Calu3 (cell line): ENCODE data around the gene PDZD8. TPM values are rescaled to one million over a fixed set of nuclear protein-coding genes. Genes with fewer than 3 reads are reported as not detected.

ENCODE experiments used
- BruUV-seq: library from RNA; stranded (reverse); fragments of 400-500 nt; replicated peaks from 2 replicates; lab custom pipeline; 2021; lab: Mats Ljungman, UMichigan
- CTCF ChIA-PET: fragments of 300-600 bp; sonication (Branson Sonifier 250); formaldehyde crosslinking; loops from one replicate; lab custom pipeline; 2022; ENCODE audit warnings: antibody characterized with exemption; lab: Charles Lee
- DNase-seq: peaks from one replicate; pipeline ENCODE4 v3.0.0; 2022
- H3K27ac Mint-ChIP-seq: one replicate; pipeline ENCODE4 v1.8.0; 2022; ENCODE audit warnings: mixed read lengths; ENCODE audit not compliant: unreplicated experiment
- H3K27me3 Mint-ChIP-seq: one replicate; pipeline ENCODE4 v1.8.0; 2022; ENCODE audit warnings: mixed read lengths; ENCODE audit not compliant: unreplicated experiment
- H3K36me3 Mint-ChIP-seq: one replicate; pipeline ENCODE4 v1.8.0; 2022; ENCODE audit warnings: mild to moderate bottlenecking, moderate library complexity, mixed read lengths; ENCODE audit not compliant: insufficient read depth, unreplicated experiment
- H3K4me1 Mint-ChIP-seq: one replicate; pipeline ENCODE4 v1.8.0; 2022; ENCODE audit warnings: mild to moderate bottlenecking, low read depth, mixed read lengths; ENCODE audit not compliant: unreplicated experiment
- H3K4me3 Mint-ChIP-seq: one replicate; pipeline ENCODE4 v1.8.0; 2022; ENCODE audit warnings: mild to moderate bottlenecking, low read depth, moderate library complexity, mixed read lengths; ENCODE audit not compliant: unreplicated experiment
- H3K9me3 Mint-ChIP-seq: one replicate; pipeline ENCODE4 v1.8.0; 2022; ENCODE audit warnings: low read depth, mixed read lengths; ENCODE audit not compliant: unreplicated experiment
- intact Hi-C: fragments of 100-400 bp; cut with micrococcal nuclease; formaldehyde crosslinking; loops from one replicate; pipeline ENCODE4 v1.10.0; 2022; ENCODE audit not compliant: unreplicated experiment
- total RNA-seq: library from RNA; stranded (reverse); gene quantifications from 2 replicates; pipeline ENCODE4 v1.2.3, GENCODE V29; 2022
- TF ChIP-seq, protein P1 (sequence below): fragments of 200-600 bp; IDR thresholded peaks from one replicate; pipeline ENCODE4 v1.8.0; 2022; ENCODE audit warnings: antibody characterized with exemption; ENCODE audit not compliant: unreplicated experiment

PDZD8 gene
- total RNA-seq, 1 experiment from 2014 or later: 45.0 TPM

DNA sequence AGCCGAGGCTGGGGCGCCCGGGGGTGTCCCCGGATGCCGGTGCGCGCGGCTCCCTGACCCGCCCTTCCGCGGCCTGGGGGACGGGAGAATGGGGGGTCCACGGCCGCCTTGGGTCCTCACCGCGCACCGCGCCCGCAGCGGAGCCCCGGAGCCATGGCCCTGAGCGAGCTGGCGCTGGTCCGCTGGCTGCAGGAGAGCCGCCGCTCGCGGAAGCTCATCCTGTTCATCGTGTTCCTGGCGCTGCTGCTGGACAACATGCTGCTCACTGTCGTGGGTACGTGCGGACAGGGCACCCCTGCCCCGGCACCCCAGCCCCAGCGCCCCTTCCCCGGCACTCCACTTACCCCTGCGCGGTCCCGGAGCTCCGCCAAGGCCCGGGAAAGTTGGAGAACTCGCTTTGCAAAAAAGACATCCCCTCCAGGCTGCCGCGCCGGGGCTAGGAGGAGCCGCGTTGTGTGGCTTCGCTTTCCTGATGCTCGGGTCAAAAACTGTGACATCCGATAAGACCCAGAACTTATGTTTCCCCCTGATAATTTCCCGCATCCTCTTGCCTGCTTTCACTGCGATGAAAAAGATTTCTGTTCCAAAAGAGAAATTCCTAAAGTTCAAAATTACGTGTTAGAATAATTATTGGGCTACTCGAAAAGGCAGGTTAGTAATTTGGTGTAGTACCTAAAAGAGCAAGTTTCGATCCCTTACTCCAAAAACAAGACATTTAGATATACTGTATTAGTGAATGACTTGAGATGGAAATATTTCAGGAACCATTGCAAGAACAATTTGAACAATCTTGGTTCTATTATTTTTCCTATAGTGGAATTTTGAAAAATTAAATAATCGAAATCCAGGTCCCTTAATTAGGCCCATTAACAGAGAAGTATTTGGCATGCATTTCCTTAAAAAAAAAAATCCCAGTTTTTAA is 133.4 kb downstream of the PDZD8 start:
- intact Hi-C loops: no loop called here
- H3K4me3 Mint-ChIP-seq: no peak overlapping the region
- H3K27ac Mint-ChIP-seq: no peak overlapping the region
- TF ChIP-seq, protein P1, sequence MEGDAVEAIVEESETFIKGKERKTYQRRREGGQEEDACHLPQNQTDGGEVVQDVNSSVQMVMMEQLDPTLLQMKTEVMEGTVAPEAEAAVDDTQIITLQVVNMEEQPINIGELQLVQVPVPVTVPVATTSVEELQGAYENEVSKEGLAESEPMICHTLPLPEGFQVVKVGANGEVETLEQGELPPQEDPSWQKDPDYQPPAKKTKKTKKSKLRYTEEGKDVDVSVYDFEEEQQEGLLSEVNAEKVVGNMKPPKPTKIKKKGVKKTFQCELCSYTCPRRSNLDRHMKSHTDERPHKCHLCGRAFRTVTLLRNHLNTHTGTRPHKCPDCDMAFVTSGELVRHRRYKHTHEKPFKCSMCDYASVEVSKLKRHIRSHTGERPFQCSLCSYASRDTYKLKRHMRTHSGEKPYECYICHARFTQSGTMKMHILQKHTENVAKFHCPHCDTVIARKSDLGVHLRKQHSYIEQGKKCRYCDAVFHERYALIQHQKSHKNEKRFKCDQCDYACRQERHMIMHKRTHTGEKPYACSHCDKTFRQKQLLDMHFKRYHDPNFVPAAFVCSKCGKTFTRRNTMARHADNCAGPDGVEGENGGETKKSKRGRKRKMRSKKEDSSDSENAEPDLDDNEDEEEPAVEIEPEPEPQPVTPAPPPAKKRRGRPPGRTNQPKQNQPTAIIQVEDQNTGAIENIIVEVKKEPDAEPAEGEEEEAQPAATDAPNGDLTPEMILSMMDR: no peak
- CTCF ChIA-PET: interaction anchor here (0.6 kb wide), 1 partner anchor 1317 kb away, joined by 5 read pairs; no protein-coding TSS in a partner anchor
- no peaks in the 10 kb centered on the region for H3K4me1 Mint-ChIP-seq
- DNase-seq: no peak
- H3K36me3 Mint-ChIP-seq: no peaks in the 10 kb centered on the region
- no peaks in the 10 kb centered on the region for H3K9me3 Mint-ChIP-seq
- peaks cover 44% of the 10 kb centered on the region for H3K27me3 Mint-ChIP-seq
- no TSS peak for BruUV-seq

DNA sequence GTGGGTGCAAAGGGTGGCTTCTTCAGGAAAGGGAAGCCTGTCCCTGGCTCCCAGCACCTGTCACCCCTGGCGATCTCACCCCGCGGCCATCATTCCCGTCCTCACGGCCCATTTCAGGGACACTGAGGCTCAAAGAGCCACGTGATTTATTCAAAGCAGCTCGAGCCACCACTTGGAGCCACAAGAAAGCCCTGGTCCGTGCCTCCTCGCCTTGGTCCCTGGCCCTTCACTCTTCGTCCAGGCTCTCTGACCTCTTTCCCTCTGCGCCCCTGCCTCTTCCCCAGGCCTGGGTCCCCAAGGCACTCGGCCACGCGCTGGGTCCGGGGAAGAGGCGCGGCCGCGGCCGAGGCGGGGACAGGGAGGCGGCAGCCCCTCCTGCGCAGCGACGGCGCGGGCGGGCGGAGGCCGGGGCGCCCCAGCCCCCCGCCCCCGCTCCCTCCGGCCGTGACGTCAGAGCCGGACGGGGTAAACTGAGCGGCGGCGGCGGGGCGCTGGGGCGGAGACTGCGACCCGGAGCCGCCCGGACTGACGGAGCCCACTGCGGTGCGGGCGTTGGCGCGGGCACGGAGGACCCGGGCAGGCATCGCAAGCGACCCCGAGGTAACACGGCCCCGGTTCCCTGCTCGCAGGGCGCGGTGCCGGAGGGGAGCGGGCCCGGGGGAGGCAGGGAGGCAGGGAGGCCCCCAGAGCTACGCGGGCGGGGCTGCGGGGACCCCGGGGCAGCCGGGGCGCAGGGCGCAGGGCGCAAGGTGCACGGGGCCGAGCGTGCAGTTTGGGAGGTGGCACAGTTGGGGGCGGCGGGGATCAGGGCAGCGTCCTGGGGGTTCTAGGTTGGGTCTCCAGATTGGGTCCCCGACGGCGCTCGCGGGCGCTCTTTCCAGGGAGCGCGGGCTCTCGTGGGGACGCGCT is 134.4 kb downstream of the PDZD8 start, which contains the start of gene SLC18A2:
Gene SLC18A2 (plus strand): TSS at position 494 of the 909 bp plus-strand sequence. CDS start 580 bp downstream, outside the sequence.
- no peak within 1 kb of the TSS for H3K4me3 Mint-ChIP-seq
- H3K27me3 Mint-ChIP-seq: peaks cover 54% of the 10 kb centered on the region
- CTCF ChIA-PET: no interaction called here

DNA sequence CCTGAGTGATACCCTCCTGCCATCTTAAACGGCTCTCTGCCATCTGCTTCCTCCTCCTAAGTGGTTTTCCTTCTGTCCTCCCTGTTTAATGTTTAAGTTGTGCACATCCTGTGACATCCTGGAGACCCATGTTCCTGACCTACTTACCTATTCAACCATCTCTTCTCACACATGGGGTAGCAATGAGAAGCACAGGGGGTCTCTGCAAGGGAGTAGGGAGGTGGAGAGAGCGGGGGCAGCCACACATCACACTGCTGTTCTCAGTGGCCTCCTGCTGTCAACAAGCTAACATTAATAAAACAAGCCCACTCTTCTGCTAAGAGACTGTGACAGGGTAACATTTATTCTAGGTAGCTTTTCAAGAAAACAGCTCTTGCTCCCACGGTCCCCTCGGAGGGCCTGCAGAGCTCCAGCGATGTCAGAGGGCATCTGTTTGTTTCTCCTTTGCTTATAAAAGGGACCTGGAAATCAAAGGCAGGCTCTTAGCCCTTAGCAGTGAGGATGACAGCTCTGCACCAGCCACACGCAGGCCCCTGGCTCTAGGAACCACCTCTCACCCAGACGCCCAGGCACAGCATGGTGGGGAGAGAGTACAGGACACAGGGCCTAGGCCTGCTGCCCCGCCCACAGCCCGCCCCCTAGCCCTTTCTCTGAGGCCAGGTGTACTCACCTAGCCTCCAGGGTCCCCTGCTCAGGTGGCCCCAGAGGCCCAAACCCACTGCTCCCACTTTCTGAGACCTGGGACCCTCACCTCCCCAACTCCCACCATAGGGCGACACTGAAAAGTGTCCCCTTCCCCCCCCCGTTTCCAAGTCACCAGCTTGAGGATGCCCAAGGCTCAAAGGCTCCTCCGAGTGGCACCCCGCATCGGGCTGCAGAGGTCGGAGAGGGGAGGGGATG is 135.3 kb downstream of the PDZD8 start:
- Mint-ChIP-seq H3K27me3 (peaks cover 55% of the 10 kb centered on the region), H3K9me3 (no peaks in the 10 kb centered on the region), H3K36me3 (no peaks in the 10 kb centered on the region), H3K27ac (no peak overlapping the region), H3K4me3 (no peak overlapping the region), H3K4me1 (no peaks in the 10 kb centered on the region)
- TF ChIP-seq, protein P1: no peak
- intact Hi-C loops: no loop called here
- BruUV-seq: no TSS peak
- CTCF ChIA-PET: interaction anchor here (0.6 kb wide), 1 partner anchor 612 kb away, joined by 3 read pairs; no protein-coding TSS in a partner anchor
- no peak for DNase-seq

More for the DNA sequence above, 134.4 kb downstream of the PDZD8 start, which contains the start of gene SLC18A2:
- Mint-ChIP-seq H3K9me3 (no peaks in the 10 kb centered on the region), H3K27ac (no peak within 1 kb of the TSS), H3K4me1 (no peaks in the 10 kb centered on the region), H3K36me3 (no peaks in the 10 kb centered on the region)
- BruUV-seq: no TSS peak
- no peak for DNase-seq
- TF ChIP-seq, protein P1: no peak
- intact Hi-C loops: no loop called here
